Stimulated activated CD4-positive, alpha-beta T cell treated with anti-CD3 and anti-CD28 coated beads, Interleukin-1b, Interleukin-23, amount 100 ng/mL, for 4 hours (primary cell): ENCODE data around the gene WDCP.
"Not testable (repeated sequence)": the region's sequence is repeated elsewhere in the genome, so short reads cannot be mapped to it uniquely, and the experiment has no call there.

Experiments
- DNase-seq, 2 donors: peaks; one replicate each; pipeline ENCODE4 v3.0.0-alpha.2; 2020; ENCODE audit warnings: low read depth in 2 of 2

The WDCP gene

DNA sequence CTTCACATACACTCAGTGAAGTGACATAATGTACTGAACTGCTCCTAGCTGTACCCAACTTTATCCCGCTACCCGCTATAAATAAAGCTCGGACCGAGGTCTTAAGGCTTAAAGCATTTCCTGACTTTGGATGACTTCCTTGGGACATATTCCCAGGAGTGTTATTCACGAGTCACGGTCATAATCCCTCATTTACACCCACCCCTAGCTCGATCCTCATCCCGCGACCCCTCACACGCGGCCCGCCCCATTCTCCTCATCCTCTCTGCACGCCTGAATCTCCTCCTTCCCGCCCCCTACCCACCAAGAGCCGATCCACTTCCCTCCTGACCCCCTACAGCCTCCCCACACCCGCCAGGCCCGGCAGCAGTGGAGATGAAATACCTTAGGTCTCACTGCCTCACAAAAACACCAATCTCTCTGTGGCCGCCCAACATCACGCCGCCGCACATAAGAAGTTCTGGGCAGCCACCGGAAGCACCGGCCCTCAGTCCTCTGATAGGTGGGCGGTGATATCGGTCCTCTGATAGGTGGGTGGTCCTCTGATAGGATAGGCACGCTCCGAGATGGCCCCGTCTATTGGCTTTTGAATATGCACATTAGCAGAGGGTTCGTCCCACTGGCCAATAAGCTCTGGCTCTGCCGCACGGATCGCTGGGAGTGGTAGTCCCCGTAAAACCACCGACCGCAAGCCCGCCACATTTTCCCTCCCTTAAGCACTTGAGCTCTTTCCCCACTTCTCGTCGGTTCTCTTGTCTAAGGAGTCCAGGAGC lies at the start of gene WDCP:
Gene WDCP (minus strand): TSS at position 462 of the 773 bp plus-strand sequence. CDS start 7,897 bp downstream, outside the sequence.
- peak; percentile 78 to 87 for DNase-seq

DNA sequence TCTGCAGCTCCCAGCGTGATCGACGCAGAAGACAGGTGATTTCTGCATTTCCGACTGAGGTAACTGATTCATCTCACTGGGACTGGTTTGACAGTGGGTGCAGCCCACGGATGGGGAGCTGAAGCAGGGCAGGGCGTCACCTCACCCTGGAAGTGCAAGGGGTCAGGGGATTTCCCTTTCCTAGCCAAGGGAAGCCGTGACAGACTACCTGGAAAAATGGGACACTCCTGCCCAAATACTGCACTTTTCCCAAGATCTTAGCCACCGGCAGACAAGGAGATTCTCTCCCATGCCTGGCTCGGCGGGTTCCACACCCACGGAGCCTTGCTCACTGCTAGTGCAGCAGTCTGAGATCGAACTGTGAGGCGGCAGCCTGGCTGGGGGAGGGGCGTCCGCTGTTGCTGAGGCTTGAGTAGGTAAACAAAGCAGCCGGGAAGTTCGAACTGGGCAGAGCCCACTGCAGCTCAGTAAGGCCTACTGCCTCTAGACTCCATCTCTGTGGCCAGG lies 48.0 kb upstream of the WDCP start:
- not testable (repeated sequence) for DNase-seq

- DNase-seq = not testable (repeated sequence)
These were observed 46.1 kb upstream of the WDCP start for GRCh38 chr2:24093270-24093669.

- DNase-seq = no peak
These were observed 41.7 kb upstream of the WDCP start for GRCh38 chr2:24088821-24089359.

- no peak for DNase-seq
These were observed 39.8 kb upstream of the WDCP start for GRCh38 chr2:24087032-24087431.

DNA sequence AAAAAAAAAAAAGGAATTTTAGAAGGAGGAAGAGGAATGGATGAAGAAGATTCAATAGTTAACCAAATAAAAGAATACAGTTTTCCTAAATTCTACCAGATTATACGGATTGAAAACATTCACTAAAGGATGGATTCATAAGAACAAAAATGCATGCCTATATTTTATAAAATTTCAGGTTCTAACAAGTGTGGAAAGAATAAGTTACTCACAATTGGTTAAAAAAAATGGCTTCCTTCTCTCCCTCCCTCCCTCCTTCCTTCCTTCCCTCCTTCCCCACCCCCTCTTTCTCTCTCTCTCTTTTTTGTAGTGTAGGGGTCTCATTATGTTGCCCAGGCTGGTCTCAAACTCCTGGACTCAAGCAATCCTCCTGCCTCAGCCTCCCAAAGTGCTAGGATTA lies 39.0 kb upstream of the WDCP start:
- DNase-seq = no peak

GRCh38 chr2:24085200-24085489 lies 38.0 kb upstream of the WDCP start:
- no peak for DNase-seq

DNA sequence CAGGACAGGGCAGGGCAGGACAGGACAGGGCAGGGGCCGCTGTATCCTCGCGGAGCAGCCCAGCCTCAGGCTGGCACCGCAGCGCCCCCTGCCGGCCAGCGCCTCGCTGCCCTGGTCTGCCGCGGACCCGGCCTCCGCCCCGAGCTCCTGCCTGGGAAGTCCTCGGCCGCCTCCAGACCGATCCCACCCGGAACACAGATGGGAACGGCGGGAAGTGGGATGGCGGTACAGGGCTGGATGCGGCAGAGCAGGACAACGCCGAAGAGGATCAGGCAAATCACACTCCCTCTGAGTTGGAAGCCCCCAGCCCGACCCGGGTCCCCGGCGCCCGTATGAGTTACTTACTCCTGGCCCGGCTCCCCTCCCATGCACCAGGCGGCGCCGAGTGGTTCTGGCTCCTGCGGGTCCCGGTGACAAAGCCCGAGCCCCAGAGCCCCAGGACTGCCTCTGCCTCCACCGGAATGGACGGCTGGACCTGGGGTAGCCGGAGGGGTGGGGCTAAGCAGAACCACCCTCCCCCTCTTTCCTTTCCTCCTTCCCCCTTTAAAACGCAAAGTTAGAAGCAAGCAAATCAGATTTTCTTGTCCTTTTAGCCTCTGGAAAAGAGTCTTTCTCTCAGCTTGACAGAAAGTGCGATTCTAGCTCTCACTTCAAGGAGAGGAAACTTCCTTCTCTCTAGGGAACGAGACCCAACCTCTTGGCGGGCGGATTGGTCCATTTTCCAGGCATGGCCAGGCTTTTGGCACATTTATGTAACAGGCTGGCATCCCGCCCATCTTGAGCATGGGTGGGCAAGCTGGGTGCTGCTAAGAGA lies 37.4 kb upstream of the WDCP start, which contains the start of gene TP53I3:
Gene TP53I3 (minus strand): TSS at position 449 of the 814 bp plus-strand sequence. CDS start 508 bp downstream, outside the sequence.
- peak; percentile 77 to 84 for DNase-seq

DNA sequence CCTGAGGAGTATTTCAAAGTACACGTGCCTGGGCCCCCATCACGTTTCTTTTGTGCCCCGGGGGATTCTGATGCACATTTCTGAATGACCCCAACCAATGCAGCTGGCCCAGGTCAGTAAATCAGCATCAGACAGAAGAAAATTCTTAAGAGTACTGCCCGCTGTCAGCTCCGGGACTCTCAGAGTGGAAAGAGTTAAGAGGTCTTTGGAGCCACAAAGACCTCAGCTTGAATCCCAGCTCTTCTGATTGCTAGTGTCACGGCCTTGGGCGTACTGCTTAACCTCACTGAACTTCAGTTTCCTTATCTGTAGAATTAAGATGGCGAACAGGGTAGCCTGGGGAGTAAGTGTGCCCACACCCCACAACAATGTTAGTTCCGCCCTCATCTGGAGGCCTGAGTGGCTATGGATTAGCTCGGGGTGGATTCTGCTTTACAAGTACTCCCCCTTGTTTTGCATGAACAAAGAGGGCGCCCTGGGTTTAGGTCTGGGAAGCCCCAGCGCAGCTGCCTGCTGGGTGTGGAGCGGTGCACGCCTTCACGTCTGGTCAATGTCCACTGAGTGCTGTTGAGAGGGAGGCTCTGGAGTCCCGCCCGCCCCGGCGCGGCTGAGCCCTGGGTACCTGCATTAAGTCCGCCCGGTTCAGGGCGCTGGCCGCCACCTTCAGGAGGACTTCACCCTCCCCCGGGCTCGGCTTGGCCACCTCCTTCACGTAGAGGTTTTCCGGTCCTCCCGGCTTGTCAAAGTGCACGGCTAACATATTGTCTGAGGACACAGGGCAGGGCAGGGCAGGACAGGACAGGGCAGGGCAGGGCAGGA lies 36.6 kb upstream of the WDCP start:
- DNase-seq = no peak

DNA sequence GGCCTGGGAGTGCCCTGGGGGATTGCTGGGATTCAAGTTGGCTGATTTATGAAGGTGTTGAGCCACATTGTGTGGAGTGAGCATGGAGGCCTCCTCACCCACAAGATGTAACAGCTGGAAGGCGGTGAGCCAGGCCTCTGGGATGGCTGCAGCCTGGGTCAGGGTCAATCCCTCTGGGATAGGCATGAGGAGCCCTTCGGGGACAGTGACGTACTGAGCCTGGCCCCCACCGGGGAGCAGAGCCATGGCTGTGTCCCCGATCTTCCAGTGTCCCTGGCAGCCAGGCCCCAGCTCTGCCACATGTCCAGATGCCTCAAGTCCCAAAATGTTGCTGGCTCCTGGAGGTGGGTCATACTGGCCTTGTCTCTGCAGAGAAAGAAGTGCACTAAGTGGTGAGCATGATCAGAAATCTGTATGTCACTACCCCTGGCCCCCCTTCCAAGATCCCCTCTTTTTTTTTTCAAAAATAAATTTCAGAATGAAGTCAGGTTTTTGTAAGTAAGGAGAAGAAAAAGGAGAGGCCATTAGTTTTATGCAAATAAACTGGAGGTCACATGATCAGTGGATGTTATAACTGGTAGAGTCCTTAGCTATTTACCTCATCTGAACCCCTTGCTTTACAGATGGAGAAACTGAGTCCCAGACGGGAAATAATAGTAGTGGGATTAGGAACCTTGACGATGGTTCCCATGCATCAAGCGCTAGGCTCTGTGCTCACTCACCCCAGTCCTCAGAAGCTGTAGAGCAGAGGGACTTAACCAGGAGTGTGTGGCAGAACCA lies 35.8 kb upstream of the WDCP start:
- DNase-seq = no peak

DNA sequence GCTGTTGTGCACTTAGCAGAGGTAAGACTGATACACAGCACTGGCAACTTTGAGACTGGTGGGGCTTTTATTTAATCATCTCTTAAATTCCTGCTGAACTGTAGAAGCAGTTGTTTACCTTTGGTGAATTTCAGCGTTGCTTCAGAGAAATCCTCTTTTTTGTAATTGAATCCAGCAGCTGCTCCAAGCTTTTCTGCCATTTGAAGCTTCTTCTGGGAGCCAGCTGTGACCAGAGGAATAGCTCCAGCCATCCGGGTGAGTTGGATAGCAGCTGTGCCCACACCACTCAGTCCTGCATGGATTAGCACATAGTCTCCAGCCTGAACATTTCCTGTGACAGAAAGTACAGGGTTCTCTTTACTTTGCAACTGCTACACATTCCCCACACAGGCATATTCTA lies 33.5 kb upstream of the WDCP start:
- no peak for DNase-seq

DNA sequence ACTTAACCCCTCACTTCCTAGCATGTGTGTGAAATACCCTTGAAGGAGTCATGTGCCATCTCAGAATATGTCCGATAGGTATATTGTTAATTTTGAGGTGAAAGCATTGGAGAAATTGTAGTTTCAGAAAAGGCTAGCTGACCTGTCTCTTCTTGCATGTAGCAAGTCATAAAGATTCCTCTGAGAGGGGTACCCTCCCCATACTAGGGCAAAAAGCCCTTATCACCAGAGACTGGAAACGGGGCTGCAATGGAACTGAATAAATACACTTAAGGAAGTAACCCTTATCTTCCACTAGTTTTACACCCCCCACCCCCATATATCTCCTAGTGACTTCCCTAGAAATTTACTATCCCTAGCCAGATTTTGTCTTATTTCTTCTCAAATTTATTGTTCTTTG lies 30.7 kb upstream of the WDCP start:
- no peak for DNase-seq

DNA sequence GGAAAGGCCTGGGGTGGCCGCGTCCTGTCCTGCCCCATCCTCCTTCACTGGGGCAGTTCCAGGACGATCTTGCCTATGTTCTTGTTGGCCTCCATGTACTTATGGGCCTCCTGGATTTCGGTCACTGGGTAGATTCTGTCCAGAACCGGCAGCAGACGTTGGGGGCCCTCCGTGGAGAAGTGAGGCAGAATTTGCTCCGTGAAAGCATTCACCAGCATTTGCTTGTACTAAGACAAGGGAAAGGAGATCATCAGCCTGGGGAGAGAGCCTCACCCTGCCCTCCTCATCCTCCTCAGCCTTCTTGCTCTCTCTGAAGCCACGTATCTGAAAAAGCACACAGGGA lies 30.3 kb upstream of the WDCP start:
- DNase-seq = no peak

GRCh38 chr2:24076849-24077534 lies 29.8 kb upstream of the WDCP start:
- peak in 1 of 2 donors; percentile 1 for DNase-seq

- DNase-seq = peak; percentile 98 to 100
These were observed 29.0 kb upstream of the WDCP start, which contains the start of gene SF3B6 for GRCh38 chr2:24075915-24076848. Gene SF3B6 (minus strand): TSS chr2:24076326. CDS start chr2:24076229, 97 bp downstream.

GRCh38 chr2:24075259-24075658 lies 28.1 kb upstream of the WDCP start:
- no peak for DNase-seq

DNA sequence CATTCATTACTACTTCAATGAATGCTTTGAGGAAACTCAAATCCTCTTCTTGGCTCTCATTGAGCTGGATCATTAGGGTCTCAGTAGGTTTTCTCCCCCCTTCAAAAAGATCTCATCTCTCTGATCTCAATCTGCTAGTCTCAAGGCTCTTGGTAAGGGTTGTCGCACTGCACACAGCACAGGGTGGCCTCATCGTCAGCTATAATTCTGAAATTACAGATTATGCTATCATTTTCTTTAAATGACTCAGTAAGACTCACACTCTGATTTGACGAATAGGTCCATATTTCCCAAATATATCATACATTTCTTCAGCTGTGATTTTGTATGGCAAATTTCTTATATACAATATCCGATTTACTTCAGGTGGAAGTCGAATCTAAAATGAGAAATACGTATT lies 26.6 kb upstream of the WDCP start:
- no peak for DNase-seq

- DNase-seq = no peak
These were observed 25.1 kb upstream of the WDCP start for GRCh38 chr2:24072259-24072658.

- DNase-seq = no peak
These were observed 18.1 kb upstream of the WDCP start for GRCh38 chr2:24065341-24065740.
